ENCODE measurements around the gene UBE2F.
A peak's percentile ranks its signal among the peaks of the same experiment; 100 is the strongest.
"Not testable (repeated sequence)": the region's sequence is repeated elsewhere in the genome, so short reads cannot be mapped to it uniquely, and the experiment has no call there.

UBE2F gene

GRCh38 chr2:238057696-238058575, 91.1 kb downstream of the UBE2F start:
- DNase-seq, result not testable (repeated sequence)

- no peak for DNase-seq
Measured at GRCh38 chr2:238059505-238059904, 92.7 kb downstream of the UBE2F start.

GRCh38 chr2:238060096-238060541, 93.3 kb downstream of the UBE2F start:
- DNase-seq, result no peak

- peak; percentile 96 for DNase-seq
Measured at GRCh38 chr2:238060542-238061314, 93.9 kb downstream of the UBE2F start, which contains the start of gene SCLY. Gene SCLY, plus strand, starts transcription at chr2:238061001. Its CDS starts 54 bp downstream, at chr2:238061055.

- peak; percentile 26 for DNase-seq
Measured at GRCh38 chr2:238061315-238062202, 94.7 kb downstream of the UBE2F start.

GRCh38 chr2:238063414-238064189, 96.8 kb downstream of the UBE2F start:
- DNase-seq, result no peak

GRCh38 chr2:238064376-238064775, 97.6 kb downstream of the UBE2F start:
- DNase-seq, result no peak

GRCh38 chr2:238065071-238065846, 98.4 kb downstream of the UBE2F start:
- no peak for DNase-seq

GRCh38 chr2:238066218-238066617, 99.4 kb downstream of the UBE2F start:
- no peak for DNase-seq

GRCh38 chr2:238066718-238067117, 99.9 kb downstream of the UBE2F start:
- not testable (repeated sequence) for DNase-seq

GRCh38 chr2:238067939-238068338, 101.1 kb downstream of the UBE2F start:
- no peak for DNase-seq

GRCh38 chr2:238069021-238069709, 102.4 kb downstream of the UBE2F start:
- DNase-seq, result no peak

- DNase-seq, result no peak
Measured at GRCh38 chr2:238069877-238070276, 103.1 kb downstream of the UBE2F start.

- no peak for DNase-seq
Measured at GRCh38 chr2:238075397-238075796, 108.6 kb downstream of the UBE2F start.

- DNase-seq, result no peak
Measured at GRCh38 chr2:238077292-238077691, 110.5 kb downstream of the UBE2F start.

- DNase-seq, result no peak
Measured at GRCh38 chr2:238079874-238080327, 113.1 kb downstream of the UBE2F start.

GRCh38 chr2:238080518-238080917, 113.7 kb downstream of the UBE2F start:
- DNase-seq, result no peak

GRCh38 chr2:238081150-238081549, 114.3 kb downstream of the UBE2F start:
- no peak for DNase-seq

GRCh38 chr2:238081561-238081960, 114.7 kb downstream of the UBE2F start:
- DNase-seq, result no peak

- DNase-seq, result no peak
Measured at GRCh38 chr2:238082151-238082550, 115.3 kb downstream of the UBE2F start.

Measured in NK-92 treated with Interleukin-12 subunit alpha and Interleukin-12 subunit beta, amount 100 ng/mL, for 24 hours (cell line).